ENCODE results near the gene LOC101059915.

LOC101059915 gene

GRCh38 chrX:71667328-71668247 lies at the start of gene LOC101059915:
Gene LOC101059915, plus strand, starts transcription at chrX:71667546.
- intact Hi-C loops (cut with DNase I) = no loop called here
- no peak for DNase-seq

GRCh38 chrX:71617742-71618141 lies 49.6 kb upstream of the LOC101059915 start:
- intact Hi-C loops (cut with DNase I) = no loop called here
- no peak for DNase-seq

GRCh38 chrX:71618303-71618721 lies 49.0 kb upstream of the LOC101059915 start, which contains the start of gene CXCR3:
Gene CXCR3, minus strand, starts transcription at chrX:71618511. Its CDS starts 62 bp downstream, at chrX:71618449.
- DNase-seq = no peak
- intact Hi-C loops (cut with DNase I) = no loop called here

- intact Hi-C loops (cut with DNase I) = no loop called here
These were observed 48.6 kb upstream of the LOC101059915 start for GRCh38 chrX:71618787-71619186.

DNA sequence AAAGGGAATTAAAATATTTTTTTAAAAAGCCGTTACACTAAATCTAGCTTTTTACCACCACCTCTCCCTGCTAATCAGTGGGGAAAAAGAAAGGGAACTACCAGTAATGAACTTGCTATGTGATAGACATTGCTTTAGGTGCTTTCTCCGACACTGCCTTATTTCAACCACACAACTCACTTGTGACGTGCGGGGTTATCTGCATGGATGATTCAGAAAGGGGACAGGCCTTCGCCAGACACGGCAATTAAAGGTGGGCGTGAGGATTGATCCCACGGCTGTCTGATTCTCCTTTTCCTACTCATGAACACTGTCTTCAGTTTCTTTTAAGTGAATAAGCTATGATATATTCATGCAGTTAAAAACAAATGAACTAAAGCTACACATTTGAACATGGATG lies 48.2 kb upstream of the LOC101059915 start:
- intact Hi-C loops (cut with DNase I) = no loop called here
- no peak for DNase-seq

More at GRCh38 chrX:71618787-71619186, 48.6 kb upstream of the LOC101059915 start:
- no peak for DNase-seq

DNA sequence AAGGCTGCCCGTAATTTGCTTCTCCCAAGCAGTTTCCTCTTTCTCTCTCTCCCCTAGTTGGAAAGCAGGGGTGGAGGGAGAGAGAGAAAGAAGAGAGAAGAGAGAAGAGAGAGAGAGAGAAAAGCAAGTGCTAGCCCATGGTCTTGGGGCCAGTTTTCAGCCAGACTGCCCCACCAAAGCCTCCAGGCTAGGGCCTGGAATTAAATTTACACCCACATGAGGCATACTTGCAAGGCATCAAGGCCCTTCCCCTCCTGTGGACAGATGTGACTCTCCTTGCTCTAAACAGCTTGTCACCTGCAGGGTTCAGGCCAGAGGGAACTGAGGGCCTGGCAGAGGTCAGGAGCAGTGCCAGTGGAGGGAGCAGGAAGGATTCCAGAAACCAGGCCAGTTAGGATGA lies 47.4 kb upstream of the LOC101059915 start:
- no peak for DNase-seq
- intact Hi-C loops (cut with DNase I) = no loop called here

GRCh38 chrX:71621603-71622002 lies 45.7 kb upstream of the LOC101059915 start:
- DNase-seq = no peak
- intact Hi-C loops (cut with DNase I) = no loop called here

DNA sequence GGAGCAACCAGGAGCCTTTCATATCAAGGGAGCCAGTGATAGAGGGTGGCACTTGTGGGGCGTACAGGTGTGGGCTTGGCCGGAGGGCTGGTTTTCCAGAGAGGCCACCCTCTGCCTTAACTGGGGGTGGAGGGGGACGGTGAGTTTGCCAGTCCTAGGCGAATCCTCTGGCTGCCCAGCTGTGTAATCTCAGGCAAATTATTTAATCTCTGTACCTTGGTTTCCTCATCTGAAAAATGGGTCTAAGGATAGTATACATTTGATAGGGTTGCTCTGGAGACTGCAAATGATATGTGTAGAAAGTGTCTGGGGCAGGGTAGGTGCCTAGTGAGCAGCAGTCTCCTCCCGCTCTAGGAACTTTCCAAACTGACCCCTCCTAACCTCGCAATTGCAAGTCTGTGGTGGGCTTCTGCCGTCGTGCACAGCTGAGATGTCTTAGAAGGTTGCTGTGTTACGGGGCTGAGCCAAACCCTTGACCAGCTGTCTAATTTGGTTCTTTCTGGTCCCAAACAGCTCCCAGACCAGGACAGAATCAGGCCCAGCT lies 45.2 kb upstream of the LOC101059915 start:
- intact Hi-C loops (cut with DNase I) = no loop called here
- no peak for DNase-seq

DNA sequence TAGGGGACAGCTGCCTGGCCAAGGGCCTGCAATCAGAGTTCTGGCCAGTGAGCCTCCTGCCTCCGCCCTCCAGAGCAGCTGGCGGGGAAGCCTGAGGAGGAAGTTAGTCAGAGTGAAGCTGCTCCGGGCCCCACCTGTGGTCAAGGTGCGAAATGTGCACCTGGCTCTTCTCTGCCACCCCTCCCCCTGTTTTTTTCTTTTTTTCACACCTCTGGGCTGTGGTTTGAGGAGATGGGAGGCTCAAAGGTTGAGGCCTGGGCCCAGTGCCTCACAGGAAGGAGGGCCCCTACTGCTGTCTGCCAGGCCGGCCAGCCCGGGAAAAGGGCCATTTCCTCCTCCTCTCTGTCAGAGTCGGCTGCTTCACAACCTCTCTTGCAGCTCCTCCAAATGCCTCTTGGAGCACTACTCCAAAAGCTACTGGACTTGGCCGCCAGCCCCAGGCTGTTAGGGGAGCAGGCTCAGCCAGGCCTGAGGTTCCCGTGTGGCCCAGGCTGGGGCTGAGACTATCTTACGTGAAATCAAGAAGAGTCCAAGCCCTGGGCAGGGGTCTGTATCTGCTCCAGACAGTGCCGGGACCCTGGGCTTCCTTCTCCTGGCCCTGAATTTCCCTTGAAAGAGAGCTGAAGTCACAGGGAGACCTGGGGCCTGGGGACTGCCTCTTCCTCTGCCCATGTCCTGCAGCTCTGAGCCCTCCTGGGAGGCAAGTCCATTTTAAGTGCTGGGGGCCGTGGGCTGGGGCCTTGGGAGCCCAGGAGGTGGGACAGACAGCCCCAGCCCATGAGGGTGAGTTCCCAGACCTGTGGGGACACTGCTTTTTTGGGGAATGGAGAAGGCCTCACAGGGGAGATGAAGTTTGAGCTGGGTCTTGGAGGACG lies 44.5 kb upstream of the LOC101059915 start:
- peak in 9 of 10 donors; percentile 39 to 94 (median 62) for DNase-seq
- intact Hi-C loops (cut with DNase I) = no loop called here

DNA sequence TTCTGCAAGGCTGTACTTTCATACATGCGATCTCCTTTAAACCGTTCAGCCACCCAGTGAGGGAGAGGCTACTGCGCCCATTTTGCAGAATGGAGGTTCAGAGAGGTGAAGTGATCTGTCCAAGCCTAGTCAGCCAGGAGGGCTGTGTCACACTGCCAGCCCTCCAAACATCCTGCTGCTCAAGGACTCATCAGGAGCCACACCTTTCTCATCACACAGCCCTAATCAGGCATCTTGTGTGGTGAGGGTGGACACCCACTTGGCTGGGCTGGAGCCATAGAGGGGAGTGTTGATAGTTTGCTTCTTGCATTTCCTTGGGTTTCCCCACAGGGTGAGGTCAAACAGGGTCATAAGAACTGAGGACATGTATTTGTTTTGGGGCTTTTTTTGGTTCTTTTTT lies 43.6 kb upstream of the LOC101059915 start:
- DNase-seq = no peak
- intact Hi-C loops (cut with DNase I) = no loop called here

GRCh38 chrX:71625471-71625870 lies 41.9 kb upstream of the LOC101059915 start:
- intact Hi-C loops (cut with DNase I) = no loop called here
- no peak for DNase-seq

DNA sequence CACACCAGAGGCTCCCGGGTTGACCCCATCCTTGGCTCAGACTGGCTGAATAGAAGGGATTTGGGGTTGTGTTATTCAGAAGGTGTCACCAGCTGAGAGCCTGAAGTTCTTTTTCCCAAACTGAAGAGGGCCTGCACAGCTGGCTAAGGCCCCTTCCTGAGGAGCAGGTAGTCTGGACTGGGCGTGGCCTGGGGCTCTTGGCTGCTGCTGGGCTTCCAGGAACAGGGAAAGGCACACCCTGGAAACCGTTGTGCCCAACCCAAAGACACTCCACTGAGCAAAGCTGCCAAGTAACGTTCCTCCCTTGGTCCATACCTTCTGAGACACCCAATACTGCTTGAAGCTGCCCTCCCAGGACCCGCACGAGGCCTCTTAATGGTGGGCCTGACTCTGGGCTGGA lies 40.8 kb upstream of the LOC101059915 start:
- intact Hi-C loops (cut with DNase I) = no loop called here
- DNase-seq = no peak

DNA sequence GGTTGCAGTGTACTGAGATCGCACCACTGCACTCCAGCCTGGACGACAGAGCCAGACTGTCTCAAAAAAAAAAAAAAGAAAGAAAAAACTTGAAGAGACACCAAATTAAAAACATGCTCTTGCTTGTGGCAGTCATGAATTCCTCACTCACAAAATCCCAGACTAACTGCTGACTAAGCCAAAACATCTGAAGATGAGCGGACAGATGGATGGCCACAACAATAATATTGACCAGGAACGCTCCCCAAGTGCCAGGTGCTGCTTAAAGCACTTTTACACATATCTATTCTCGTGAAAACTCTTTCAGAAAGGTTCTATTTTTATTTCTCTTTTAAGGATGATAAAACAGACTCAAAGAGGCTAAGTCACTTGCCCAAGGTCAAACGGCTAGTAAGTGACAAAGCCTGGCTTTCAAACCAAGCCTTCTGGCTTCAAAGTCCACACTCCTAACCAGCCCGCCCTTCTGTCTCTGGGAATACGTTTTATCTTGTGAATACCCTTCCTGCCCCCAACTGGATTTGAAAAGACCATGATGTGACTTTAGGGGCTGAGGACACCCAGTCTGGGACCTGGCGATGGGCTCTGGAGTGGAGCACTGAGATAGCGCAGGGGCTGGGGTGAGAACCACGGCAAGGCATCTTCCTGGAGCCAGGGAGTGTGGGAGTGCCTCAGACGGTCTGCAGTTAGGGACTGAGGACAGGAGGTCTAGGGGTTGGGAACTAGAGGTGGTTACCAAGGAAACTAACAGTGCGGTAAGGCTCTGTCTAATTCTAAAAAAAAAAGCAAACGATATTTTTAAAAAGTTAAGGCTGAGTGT lies 39.5 kb upstream of the LOC101059915 start:
- intact Hi-C loops (cut with DNase I) = no loop called here
- no peak for DNase-seq

DNA sequence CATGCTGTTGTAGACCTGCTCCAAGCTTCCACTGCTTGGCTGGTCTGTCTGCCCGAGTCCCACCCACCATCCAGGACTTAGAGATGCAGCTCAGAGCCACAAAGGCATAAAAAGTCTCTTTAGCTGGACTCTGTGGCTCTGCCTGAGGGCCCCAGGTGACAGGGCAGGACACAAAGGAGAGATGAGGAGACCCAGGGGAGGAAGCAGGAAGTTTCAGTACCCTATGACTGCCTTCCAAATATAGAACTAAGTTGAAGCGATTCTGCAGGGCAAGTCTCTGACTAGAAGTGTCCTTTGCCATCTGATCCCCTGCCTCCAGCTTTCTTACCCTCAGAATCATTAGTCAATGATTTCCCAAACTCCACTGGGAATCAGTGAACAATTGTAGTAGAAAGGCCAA lies 37.9 kb upstream of the LOC101059915 start:
- no peak for DNase-seq
- intact Hi-C loops (cut with DNase I) = no loop called here

- intact Hi-C loops (cut with DNase I) = no loop called here
- no peak for DNase-seq
These were observed 34.3 kb upstream of the LOC101059915 start for GRCh38 chrX:71632923-71633657.

- no peak for DNase-seq
- intact Hi-C loops (cut with DNase I) = no loop called here
These were observed 33.0 kb upstream of the LOC101059915 start for GRCh38 chrX:71634366-71634765.

- DNase-seq = no peak
- intact Hi-C loops (cut with DNase I) = no loop called here
These were observed 30.7 kb upstream of the LOC101059915 start for GRCh38 chrX:71636438-71637252.

DNA sequence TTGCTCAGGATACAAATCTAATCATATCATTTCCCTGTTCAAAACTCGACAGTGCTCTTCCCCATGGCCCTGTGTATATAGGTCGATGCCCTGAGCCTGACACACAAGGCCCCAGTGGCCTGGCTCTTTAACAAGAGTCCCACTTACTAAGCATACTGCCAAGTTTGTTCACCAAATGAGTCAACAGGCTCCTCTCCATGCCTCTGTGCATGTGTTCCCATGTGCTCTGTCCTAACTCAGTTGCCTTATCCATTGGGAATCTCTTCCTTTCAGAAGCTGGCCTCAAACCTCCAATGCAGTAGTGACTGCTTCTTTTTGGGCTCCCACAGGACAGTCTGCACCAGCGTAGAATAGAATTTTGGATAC lies 30.1 kb upstream of the LOC101059915 start:
- no peak for DNase-seq
- intact Hi-C loops (cut with DNase I) = no loop called here

DNA sequence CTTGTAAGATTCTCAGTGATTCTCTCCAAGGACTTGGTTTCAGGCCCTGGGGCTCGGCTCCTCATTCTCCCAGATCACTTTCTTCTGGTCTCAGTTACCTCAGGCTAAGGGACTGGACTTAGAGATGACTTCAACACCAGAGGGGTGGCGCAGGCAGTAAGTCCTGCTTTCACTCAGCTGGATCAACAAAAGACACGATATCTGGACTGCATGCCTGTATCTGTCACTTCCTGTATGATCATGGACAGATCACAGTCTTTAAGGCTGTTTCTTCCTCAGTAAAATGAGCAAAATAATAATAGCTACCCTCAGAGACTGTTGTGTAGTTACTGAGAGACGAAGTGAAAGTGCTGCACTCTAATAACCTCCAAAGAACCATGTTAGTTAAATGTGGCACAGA lies 29.5 kb upstream of the LOC101059915 start:
- DNase-seq = no peak
- intact Hi-C loops (cut with DNase I) = no loop called here

Measured in posterior cingulate gyrus (tissue), 11 donors.